GM23338 (cell line): ENCODE results near the gene LYZL4.

Source experiments
- CTCF ChIP-seq, 2 experiments: fragments of 200-600 bp in 1 of 2; sonication (generic) in 1 of 2; conservative IDR thresholded peaks; 2 replicates each; pipeline versions ENCODE4 v1.5.1 to v1.6.1; 2016 to 2017; ENCODE audit warnings: antibody characterized with exemption in 2 of 2, low read depth in 2 of 2, mild to moderate bottlenecking in 2 of 2, moderate library complexity in 1 of 2
- EZH2 ChIP-seq: fragments of 200-600 bp; sonication (generic); IDR thresholded peaks from one replicate; pipeline ENCODE4 v1.8.0; 2017; ENCODE audit warnings: antibody characterized with exemption, mild to moderate bottlenecking, low read depth; ENCODE audit not compliant: unreplicated experiment
- REST ChIP-seq: IDR thresholded peaks from one replicate; pipeline ENCODE4 v1.6.1; 2018; ENCODE audit warnings: antibody characterized with exemption; ENCODE audit not compliant: unreplicated experiment

GRCh38 chr3:42367903-42368302 lies 42.5 kb downstream of the LYZL4 start:
- TF ChIP-seq REST, result no peak
- TF ChIP-seq EZH2, result no peak
- TF ChIP-seq CTCF (conservative IDR thresholded peaks at IDR 0.05; ENCODE audit: low read depth in 2 of 2), result no peak
